ENCODE data around the gene LPCAT3. TPM values are rescaled to one million over a fixed set of nuclear protein-coding genes. Genes with fewer than 3 reads are reported as not detected.

Gene LPCAT3
- total and polyA plus RNA-seq, 2 of the 13 experiments (the other 11 are each of a cell fraction or from before 2014, with no cell fraction given) = 44.5 to 64.3 TPM

DNA sequence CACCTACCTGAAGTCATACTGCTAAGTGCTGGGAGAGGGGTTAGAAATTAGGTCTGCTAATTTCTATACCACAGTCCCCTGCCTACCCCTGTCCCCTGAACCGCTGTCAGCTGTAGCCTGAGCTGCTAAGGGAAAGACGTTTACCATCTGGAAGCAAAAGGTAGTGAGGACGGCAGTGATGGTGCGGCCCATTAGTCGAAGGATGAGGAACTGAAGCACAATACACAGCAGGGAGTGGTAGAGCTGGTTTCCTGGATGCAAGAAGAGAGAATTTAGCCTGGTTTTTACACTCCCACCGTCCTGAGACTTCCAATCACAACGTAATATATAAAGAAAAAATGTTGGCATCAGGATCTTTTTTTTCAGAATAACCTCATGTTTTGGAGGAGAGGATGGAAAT lies 35.7 kb downstream of the LPCAT3 start:
- in situ Hi-C loops (cut with HindIII; ENCODE audit: extremely low pct_ligation_motif_present, low pct_unique_long_range_greater_than_20kb) = loop anchor here (5.0 kb wide), 1 partner anchor 35 kb away; the partner anchor contains the start of gene LPCAT3
- POLR2A ChIA-PET = interaction anchor here (2.4 to 5.4 kb wide), 2 partner anchors 38 to 125 kb away, joined by 18 to 65 read pairs; partner anchors contain the start of genes C12orf57 and RNU7-1
- no peak for FAIRE-seq

More for the DNA sequence above, 35.7 kb downstream of the LPCAT3 start:
- H4K20me1 ChIP-seq (ENCODE audit: insufficient read depth, low read length) = no peaks in the 10 kb centered on the region
- no peak for TF ChIP-seq HDAC6 (IDR thresholded peaks at IDR 0.05; ENCODE audit: low read depth, low read length)
- TF ChIP-seq TP53 (CRISPR knock-in tag; conservative IDR thresholded peaks at IDR 0.05) = no peak
- TF ChIP-seq ZNF841 (CRISPR knock-in tag; IDR thresholded peaks at IDR 0.05; ENCODE audit: borderline replicate concordance) = no peak
- no peak for TF ChIP-seq PHF21A (CRISPR knock-in tag; IDR thresholded peaks at IDR 0.05)
- TF ChIP-seq PCBP1 (IDR thresholded peaks at IDR 0.05; ENCODE audit: borderline replicate concordance, low read depth, low read length) = no peak
- TF ChIP-seq ZFP36L1 (CRISPR knock-in tag; IDR thresholded peaks at IDR 0.05) = no peak
- TF ChIP-seq, protein P1, sequence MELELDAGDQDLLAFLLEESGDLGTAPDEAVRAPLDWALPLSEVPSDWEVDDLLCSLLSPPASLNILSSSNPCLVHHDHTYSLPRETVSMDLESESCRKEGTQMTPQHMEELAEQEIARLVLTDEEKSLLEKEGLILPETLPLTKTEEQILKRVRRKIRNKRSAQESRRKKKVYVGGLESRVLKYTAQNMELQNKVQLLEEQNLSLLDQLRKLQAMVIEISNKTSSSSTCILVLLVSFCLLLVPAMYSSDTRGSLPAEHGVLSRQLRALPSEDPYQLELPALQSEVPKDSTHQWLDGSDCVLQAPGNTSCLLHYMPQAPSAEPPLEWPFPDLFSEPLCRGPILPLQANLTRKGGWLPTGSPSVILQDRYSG (CRISPR knock-in tag; IDR thresholded peaks at IDR 0.05) = no peak
- no peak for TF ChIP-seq TGIF2 (CRISPR knock-in tag; IDR thresholded peaks at IDR 0.05)
- no peak for TF ChIP-seq ZNF549 (CRISPR knock-in tag; IDR thresholded peaks at IDR 0.05)
- no peak for TF ChIP-seq MAFK (conservative IDR thresholded peaks at IDR 0.05 in 1 of 2, IDR thresholded peaks at IDR 0.05 in 1 of 2; ENCODE audit: low read length in 2 of 2)
- no peak for TF ChIP-seq ZNF629 (CRISPR knock-in tag; conservative IDR thresholded peaks at IDR 0.05)
- TF ChIP-seq ZNF670 (CRISPR knock-in tag; IDR thresholded peaks at IDR 0.05; ENCODE audit: borderline replicate concordance) = no peak
- no peak for TF ChIP-seq ZNF816 (CRISPR knock-in tag; IDR thresholded peaks at IDR 0.05; ENCODE audit: borderline replicate concordance)
- TF ChIP-seq NR2F1 (CRISPR knock-in tag; IDR thresholded peaks at IDR 0.05) = no peak
- no peak for TF ChIP-seq ZFAT (CRISPR knock-in tag; conservative IDR thresholded peaks at IDR 0.05)
- no peak overlapping the region for H3K4me3 ChIP-seq (replicated peaks in 1 of 3; ENCODE audit: insufficient read depth in 1 of 3, low read depth in 2 of 3, low read length in 3 of 3)
- CTCF ChIA-PET (ENCODE audit: low intra/inter-chr PET ratio, low total read pairs) = no interaction called here
- peaks cover 64% of the 10 kb centered on the region for H3K4me1 ChIP-seq (ENCODE audit: insufficient read depth, low read length)
- WGBS (ENCODE audit: low lambda C conversion rate) = 96% methylated on average over 7 of the region's 7 CpGs
- no TSS peak for BruUV-seq (replicated peaks)
- peak overlapping the region; percentile 12; the same call in 1 of the 2 replicates for H3K9ac ChIP-seq (ENCODE audit: insufficient read depth, low read depth, low read length)
- intact Hi-C loops (cut with micrococcal nuclease; ENCODE audit: unreplicated experiment) = no loop called here
- peak overlapping the region; percentile 98 for H3K27ac ChIP-seq (ENCODE audit: extremely low read length, insufficient read depth, low read length)
- H3K27me3 ChIP-seq (ENCODE audit: control insufficient read depth in 1 of 2, insufficient read depth in 2 of 2, low read length in 2 of 2) = no peaks in the 10 kb centered on the region
- no peak overlapping the region for H2AFZ ChIP-seq (ENCODE audit: low read length)
- no peak for DNase-seq (ENCODE audit: low spot score)
- ATAC-seq = no peak
- no peaks in the 10 kb centered on the region for H3K9me3 ChIP-seq (ENCODE audit: low read length)
- no peaks in the 10 kb centered on the region for H3K79me2 ChIP-seq (ENCODE audit: insufficient read depth, low read length)
- H3K4me2 ChIP-seq (ENCODE audit: low read depth, low read length) = peak overlapping the region; percentile 71
- H3K36me3 ChIP-seq (replicated peaks in 1 of 2; ENCODE audit: control insufficient read depth in 1 of 2, insufficient read depth in 2 of 2, low read length in 2 of 2) = peaks cover 4 to 17% of the 10 kb centered on the region in 2 experiments

Measured in HepG2 (cell line).